DOHH2 (cell line): Measurements from ENCODE around the gene DLGAP1.

Experiments used
- CTCF ChIP-seq: fragments of 200-600 bp; sonication (generic); IDR thresholded peaks from one replicate; pipeline ENCODE4 v1.5.1; 2014; ENCODE audit warnings: antibody characterized with exemption, mild to moderate bottlenecking, low read depth, low read length; ENCODE audit not compliant: poor library complexity, severe bottlenecking
- EZH2phosphoT487 ChIP-seq: fragments of 200-600 bp; sonication (generic); IDR thresholded peaks from 2 replicates; pipeline ENCODE4 v1.6.1; 2017; ENCODE audit warnings: borderline replicate concordance, mild to moderate bottlenecking, antibody characterized with exemption, low read length, moderate library complexity, mixed read lengths

- TF ChIP-seq CTCF (no peak), EZH2phosphoT487 (no peak)
These were observed 203.2 kb downstream of the DLGAP1 start for GRCh38 chr18:4251873-4252272.
